ENCODE measurements around the gene PUSL1.

DNA sequence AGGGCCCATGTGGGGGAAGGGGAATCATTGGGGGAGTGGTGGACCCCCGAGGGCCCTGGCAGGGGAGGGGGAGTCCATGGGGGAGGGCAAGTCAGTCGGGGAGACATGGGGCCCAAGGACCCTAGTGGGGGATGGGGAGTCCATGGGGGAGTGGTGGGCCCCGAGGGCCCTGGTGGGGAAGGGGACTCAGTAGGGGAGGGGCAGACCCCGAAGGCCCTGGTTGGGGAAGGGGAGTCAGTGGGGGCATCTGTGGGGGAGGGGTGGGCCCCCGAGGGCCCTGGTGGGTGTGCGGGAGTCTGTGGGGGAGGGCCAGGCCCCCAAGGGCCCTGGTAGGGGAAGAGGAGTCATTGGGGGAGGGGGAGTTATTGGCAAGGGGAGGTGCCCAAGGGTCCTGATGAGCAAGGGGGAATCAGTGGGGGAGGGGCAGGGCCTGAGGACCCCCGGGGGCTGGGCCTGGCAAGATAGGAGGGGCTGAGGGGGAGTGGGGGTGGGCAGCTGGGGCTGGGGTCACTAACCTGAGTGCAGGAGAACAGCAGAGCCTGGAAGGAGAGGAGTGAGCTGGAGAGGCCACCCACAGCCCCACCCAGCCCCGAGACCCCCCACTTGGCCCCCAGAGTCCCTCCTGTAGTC, 47.9 kb downstream of the PUSL1 start:
- TF ChIP-seq, protein P1, sequence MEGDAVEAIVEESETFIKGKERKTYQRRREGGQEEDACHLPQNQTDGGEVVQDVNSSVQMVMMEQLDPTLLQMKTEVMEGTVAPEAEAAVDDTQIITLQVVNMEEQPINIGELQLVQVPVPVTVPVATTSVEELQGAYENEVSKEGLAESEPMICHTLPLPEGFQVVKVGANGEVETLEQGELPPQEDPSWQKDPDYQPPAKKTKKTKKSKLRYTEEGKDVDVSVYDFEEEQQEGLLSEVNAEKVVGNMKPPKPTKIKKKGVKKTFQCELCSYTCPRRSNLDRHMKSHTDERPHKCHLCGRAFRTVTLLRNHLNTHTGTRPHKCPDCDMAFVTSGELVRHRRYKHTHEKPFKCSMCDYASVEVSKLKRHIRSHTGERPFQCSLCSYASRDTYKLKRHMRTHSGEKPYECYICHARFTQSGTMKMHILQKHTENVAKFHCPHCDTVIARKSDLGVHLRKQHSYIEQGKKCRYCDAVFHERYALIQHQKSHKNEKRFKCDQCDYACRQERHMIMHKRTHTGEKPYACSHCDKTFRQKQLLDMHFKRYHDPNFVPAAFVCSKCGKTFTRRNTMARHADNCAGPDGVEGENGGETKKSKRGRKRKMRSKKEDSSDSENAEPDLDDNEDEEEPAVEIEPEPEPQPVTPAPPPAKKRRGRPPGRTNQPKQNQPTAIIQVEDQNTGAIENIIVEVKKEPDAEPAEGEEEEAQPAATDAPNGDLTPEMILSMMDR (IDR thresholded peaks at IDR 0.05), result no peak
- TF ChIP-seq POLR2A (IDR thresholded peaks at IDR 0.05), result no peak
